ENCODE data around the gene SEMA4A.

- TF ChIP-seq, protein P1, sequence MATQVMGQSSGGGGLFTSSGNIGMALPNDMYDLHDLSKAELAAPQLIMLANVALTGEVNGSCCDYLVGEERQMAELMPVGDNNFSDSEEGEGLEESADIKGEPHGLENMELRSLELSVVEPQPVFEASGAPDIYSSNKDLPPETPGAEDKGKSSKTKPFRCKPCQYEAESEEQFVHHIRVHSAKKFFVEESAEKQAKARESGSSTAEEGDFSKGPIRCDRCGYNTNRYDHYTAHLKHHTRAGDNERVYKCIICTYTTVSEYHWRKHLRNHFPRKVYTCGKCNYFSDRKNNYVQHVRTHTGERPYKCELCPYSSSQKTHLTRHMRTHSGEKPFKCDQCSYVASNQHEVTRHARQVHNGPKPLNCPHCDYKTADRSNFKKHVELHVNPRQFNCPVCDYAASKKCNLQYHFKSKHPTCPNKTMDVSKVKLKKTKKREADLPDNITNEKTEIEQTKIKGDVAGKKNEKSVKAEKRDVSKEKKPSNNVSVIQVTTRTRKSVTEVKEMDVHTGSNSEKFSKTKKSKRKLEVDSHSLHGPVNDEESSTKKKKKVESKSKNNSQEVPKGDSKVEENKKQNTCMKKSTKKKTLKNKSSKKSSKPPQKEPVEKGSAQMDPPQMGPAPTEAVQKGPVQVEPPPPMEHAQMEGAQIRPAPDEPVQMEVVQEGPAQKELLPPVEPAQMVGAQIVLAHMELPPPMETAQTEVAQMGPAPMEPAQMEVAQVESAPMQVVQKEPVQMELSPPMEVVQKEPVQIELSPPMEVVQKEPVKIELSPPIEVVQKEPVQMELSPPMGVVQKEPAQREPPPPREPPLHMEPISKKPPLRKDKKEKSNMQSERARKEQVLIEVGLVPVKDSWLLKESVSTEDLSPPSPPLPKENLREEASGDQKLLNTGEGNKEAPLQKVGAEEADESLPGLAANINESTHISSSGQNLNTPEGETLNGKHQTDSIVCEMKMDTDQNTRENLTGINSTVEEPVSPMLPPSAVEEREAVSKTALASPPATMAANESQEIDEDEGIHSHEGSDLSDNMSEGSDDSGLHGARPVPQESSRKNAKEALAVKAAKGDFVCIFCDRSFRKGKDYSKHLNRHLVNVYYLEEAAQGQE (IDR thresholded peaks at IDR 0.05; ENCODE audit: insufficient read depth in 1 of 2, low read depth in 2 of 2, low read length in 2 of 2) = no peak
- TF ChIP-seq POLR2AphosphoS5 (IDR thresholded peaks at IDR 0.05; ENCODE audit: low read depth, low read length) (no peak), SIN3A (IDR thresholded peaks at IDR 0.05; ENCODE audit: borderline replicate concordance, insufficient read depth, low read length) (no peak)
Observed at GRCh38 chr1:156191292-156191964, 38.0 kb downstream of the SEMA4A start.

Data from PFSK-1 (cell line).